Ammon's horn (tissue), 1 donor: Measurements from ENCODE around the gene EPB41L4B.

Source experiments
- DNase-seq: peaks from one replicate; pipeline ENCODE4 v3.0.0-alpha.2; 2016; ENCODE audit warnings: low spot score

EPB41L4B gene

GRCh38 chr9:109199676-109200075, 121.2 kb downstream of the EPB41L4B start:
- DNase-seq: no peak

DNA sequence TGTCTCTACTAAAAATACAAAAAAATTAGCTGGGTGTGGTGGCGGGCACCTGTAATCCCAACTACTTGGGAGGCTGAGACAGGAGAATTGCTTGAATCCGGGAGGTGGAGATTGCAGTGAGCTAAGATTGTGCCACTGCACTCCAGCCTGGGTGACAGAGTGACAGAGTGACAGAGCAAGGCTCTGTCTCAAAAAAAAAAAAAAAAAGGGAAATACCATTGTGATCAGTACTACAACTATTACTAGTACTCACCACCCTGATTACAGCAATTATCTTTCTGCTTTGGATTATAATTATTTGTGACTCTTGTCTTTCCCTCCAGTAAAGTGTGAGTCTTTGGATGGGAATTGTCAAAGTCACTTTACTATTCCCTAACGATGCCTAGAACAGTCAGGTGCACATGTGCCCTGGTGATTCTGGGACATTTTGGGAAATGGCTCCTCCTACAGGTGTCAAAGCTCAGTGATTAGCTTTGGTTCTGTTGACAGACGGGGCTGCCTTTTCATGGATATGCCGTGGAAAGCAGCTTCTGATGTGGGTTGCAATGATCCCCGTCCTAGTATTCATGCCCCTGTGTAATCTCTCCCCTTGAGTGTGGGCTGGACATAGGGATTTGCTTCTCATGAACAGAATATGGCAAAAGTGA, 122.0 kb downstream of the EPB41L4B start:
- no peak for DNase-seq

- DNase-seq: no peak
These were observed 126.8 kb downstream of the EPB41L4B start for GRCh38 chr9:109193974-109194556.

DNA sequence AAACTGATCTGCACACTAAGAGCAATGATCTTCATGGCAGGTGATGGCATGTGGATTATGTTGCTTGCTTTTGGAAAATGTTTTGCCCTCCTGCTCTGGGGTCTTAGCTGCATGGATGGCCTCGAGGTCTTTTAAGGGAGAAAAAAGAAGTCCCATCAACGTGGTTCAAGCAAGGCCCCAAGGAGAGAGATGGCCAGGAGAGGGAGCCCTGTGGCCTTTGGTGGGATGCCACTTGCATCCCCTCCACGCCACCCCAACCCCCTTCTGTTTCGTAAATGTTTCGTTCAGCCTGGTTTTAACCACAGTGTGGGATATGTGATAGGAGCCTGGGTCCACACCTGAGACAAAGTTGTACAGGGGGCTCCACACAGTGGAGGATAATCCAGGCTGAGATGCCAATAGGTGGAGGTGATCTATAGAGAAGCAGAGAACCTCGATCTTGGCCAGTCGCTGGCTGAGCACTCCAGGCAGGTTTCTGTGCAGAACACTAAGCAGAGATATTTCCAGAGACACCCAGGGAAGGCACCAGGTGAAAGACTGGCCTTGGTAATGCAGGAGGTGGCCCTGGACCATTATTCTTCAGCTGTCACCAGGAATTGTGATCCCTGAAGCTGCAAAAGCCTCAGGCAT, 128.0 kb downstream of the EPB41L4B start:
- no peak for DNase-seq

- DNase-seq: no peak
These were observed 129.1 kb downstream of the EPB41L4B start for GRCh38 chr9:109191746-109192145.

GRCh38 chr9:109190151-109190550, 130.7 kb downstream of the EPB41L4B start:
- no peak for DNase-seq

DNA sequence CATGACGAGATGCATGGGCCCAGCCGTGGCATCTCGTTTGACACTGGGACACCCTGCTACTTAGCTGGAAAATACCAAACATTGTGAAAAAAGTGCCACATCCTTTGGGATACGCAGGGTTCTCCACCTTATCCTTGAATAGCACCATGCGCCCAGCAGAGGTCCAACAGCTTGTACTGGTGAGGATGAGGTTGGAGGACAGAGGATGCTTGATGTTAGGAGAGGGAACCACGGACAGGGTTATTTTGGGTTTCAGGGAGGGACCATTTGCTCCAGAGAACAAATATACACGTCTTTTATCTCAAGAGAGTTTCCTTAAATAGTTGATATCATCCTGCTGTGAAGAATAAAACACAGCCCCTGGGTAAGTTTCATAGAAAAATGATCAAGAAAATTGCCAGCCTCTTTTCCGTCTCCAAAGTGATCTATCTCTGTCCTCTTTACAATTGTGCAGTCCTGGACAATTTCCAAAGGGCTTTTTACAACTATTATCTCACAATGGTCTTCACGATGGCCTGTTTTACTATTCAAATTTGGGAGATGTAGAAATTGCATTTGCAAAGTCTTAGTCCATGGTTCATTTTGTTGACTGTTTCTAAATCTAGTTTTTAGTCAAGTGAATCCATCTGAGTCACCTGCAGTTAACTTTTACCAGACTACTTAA, 133.9 kb downstream of the EPB41L4B start:
- DNase-seq: no peak

DNA sequence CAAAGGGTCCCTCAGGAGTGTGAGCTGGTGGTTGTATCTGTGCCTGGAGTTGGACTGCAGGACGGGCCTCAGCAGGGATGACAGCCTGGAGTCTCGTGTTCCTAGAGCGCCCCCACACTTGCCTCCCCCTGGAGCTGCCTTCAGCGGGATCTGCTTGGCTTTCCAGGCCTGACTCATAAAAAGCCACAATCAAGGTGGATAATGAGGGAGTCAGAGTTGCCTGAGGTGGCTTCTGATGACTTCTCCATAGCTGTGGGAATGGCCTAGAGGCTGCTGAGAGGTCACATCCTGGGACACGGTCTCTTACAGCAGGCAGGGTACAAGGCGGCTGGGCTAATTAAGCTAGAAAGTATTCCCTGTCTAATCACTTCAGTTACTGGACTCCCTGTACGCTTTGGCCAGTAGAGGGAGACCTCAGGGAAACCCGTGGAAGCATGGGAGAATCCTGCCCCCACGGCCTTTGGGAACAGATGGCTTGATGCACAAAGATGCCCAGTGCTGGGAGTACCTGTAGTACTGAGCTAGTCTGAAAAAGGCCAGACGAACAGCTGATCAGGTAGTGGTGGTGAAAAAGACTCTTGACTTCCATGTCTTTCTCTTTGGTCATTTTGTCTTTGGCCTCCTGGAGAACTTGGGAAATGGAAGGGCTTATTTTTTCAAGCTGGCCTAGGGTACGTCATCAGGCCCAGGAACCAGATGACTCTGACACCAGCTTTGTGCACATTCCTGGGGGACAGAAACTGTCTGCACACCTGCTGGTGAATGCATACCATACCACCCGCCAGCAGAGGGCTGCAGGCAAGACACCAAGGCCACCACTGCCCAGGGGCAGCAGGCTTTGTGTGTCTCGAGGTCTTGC, 137.7 kb downstream of the EPB41L4B start:
- no peak for DNase-seq

DNA sequence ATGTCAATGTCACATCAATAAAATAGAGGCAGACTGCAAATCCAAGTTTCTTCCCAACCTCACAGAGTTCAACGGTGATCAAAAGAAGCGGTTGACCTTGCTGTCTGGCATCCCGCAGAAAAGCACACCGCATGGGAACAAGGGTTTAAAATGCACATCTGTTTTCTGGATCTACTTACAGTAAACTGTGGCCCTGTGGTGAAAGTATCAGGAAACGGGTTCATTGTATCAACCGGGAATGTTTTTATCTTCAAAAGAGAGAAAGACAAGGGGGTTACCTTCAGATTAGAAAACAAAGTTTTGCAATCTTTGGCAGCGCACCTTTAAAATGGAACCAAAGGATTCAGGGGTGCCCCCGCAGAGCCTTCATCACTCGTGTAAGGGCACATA, 138.3 kb downstream of the EPB41L4B start:
- DNase-seq: no peak

- no peak for DNase-seq
These were observed 139.6 kb downstream of the EPB41L4B start for GRCh38 chr9:109181284-109181683.

DNA sequence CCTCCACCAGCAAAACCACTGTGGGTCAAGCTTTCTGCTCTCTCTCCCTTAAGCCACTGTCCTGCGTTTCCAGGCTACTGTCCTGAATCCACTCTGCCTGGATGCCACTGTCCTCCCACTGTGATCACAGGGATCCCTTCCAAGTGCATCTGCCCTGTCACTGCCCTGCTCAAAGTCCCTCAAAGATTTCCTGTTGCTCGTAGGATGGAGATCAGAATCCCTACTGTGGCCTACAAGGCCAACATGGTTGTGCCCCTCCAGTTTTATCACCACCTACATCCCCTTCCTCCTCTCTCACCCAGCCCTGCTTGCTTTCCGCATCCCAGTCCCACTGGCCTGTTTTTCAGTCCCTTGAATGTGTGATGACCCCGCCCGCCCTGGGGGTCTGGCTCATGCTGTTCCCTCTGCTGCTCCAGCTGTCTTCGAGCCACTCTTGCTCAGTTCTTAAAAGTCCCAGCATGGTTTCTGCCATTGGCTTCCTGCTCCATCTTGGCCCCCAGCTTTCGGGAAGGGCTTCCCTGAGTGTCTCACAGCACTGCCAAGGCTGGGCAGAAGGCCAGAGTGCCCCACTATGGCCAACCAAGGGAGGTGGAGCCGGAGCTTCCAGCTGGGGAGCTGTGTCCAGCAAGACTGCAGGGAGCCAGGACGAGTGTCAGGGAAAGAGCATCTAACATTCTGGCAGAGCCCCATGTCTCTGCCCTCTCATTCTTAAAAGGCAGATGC, 140.9 kb downstream of the EPB41L4B start:
- DNase-seq: peak; percentile 66

GRCh38 chr9:109176963-109177362, 143.9 kb downstream of the EPB41L4B start:
- no peak for DNase-seq

DNA sequence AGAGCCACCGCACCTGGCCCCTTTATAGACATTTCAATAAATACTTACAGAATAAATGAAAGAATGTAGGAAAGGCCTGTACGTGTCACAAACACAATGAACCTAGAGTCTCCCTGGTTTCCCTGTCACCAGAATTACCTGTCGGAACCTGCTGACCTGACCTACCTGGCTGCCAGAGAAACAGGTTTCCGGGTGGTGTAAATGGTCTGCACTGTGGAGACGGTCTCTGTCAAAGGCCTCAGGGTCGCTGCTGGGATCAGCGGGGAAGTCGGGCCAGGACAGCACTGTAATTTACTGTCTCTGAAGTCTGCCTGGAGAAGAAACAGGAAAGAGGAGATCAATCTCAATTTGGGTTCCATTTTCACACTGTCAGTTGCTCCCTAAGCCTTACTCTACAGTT, 144.5 kb downstream of the EPB41L4B start:
- DNase-seq: no peak

GRCh38 chr9:109172935-109173334, 147.9 kb downstream of the EPB41L4B start:
- DNase-seq: no peak

DNA sequence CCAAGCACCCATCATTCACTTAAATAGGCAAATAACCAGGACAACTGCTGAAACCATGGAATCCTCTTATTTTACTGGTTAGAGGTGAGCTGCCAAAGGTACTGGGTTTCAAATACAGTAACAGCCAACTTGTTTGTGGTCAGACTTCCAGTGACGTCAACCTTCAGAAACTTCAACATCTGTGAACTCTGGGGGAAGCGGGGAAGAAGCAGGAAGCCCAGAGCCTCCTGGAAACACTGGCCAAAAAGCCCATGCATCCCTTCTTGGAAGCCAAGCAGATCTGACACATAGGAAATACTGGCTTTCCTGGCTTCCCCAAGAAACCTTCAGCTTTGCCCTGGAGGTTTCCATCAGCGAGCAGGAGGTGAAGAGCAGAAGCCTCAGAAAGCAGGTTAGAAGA, 148.9 kb downstream of the EPB41L4B start:
- no peak for DNase-seq

GRCh38 chr9:109168170-109168569, 152.7 kb downstream of the EPB41L4B start:
- no peak for DNase-seq

GRCh38 chr9:109167716-109168115, 153.1 kb downstream of the EPB41L4B start:
- no peak for DNase-seq

GRCh38 chr9:109166771-109167601, 153.9 kb downstream of the EPB41L4B start, which contains the start of gene FRRS1L:
FRRS1L (minus strand) TSS chr9:109167249; CDS start chr9:109167138, 111 bp downstream.
- DNase-seq: peak; percentile 69

DNA sequence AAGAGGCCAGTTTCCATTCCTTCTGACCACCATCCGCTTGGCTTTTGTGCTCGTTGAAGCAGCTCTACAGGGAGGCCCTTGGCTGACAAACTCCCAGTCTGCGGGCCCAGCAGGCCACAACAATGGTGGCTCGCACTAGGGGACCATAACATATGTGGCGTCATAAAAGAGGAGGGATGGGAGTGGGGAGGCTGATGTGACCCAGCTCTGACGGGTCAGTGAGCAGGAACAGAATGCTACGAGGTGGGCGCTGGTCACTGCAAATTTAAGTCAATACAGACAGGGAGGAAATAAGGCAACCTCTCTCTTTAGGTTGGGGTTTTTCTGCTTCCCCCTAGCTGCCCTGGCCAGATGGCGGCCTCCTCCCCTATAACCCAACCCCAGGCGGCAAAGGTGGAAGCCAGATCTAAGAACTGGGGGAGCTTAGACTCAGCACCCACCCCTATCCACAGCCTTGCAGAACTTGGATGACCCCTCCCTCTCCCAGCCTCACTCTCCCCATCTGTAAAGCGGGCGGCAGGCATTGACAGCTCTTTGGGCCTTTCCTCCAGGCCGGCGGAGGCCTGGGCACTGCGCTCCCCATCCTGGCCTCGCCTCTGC, 154.6 kb downstream of the EPB41L4B start:
- no peak for DNase-seq

- DNase-seq: no peak
These were observed 156.8 kb downstream of the EPB41L4B start for GRCh38 chr9:109164042-109164441.
